HK-2 (cell line): Measurements from ENCODE around the gene ENOX1.

Experiments
- DNase-seq: peaks from one replicate; pipeline ENCODE4 v3.0.0-alpha.2; 2018; ENCODE audit not compliant: unreplicated experiment

ENOX1 gene

GRCh38 chr13:43289470-43290255 lies 497.1 kb downstream of the ENOX1 start:
- no peak for DNase-seq

GRCh38 chr13:43286751-43287150 lies 500.0 kb downstream of the ENOX1 start:
- DNase-seq, result no peak

- no peak for DNase-seq
These were observed 500.7 kb downstream of the ENOX1 start for GRCh38 chr13:43285933-43286597.

GRCh38 chr13:43284162-43284561 lies 502.6 kb downstream of the ENOX1 start:
- no peak for DNase-seq

- DNase-seq, result no peak
These were observed 507.1 kb downstream of the ENOX1 start for GRCh38 chr13:43279696-43280095.

- no peak for DNase-seq
These were observed 508.6 kb downstream of the ENOX1 start for GRCh38 chr13:43278127-43278526.

GRCh38 chr13:43277142-43277541 lies 509.6 kb downstream of the ENOX1 start:
- DNase-seq, result no peak

GRCh38 chr13:43274881-43275280 lies 511.9 kb downstream of the ENOX1 start:
- DNase-seq, result no peak

- DNase-seq, result no peak
These were observed 513.4 kb downstream of the ENOX1 start for GRCh38 chr13:43273362-43273761.

- no peak for DNase-seq
These were observed 513.9 kb downstream of the ENOX1 start for GRCh38 chr13:43272851-43273250.

- no peak for DNase-seq
These were observed 515.6 kb downstream of the ENOX1 start for GRCh38 chr13:43271152-43271551.

GRCh38 chr13:43270130-43270830 lies 516.5 kb downstream of the ENOX1 start:
- DNase-seq, result no peak

GRCh38 chr13:43269037-43269481 lies 517.7 kb downstream of the ENOX1 start:
- peak; percentile 20 for DNase-seq

- DNase-seq, result no peak
These were observed 518.1 kb downstream of the ENOX1 start for GRCh38 chr13:43268632-43269031.

- DNase-seq, result no peak
These were observed 518.9 kb downstream of the ENOX1 start for GRCh38 chr13:43267916-43268315.

GRCh38 chr13:43266936-43267615 lies 519.7 kb downstream of the ENOX1 start:
- no peak for DNase-seq

- no peak for DNase-seq
These were observed 521.7 kb downstream of the ENOX1 start for GRCh38 chr13:43265028-43265427.

GRCh38 chr13:43264458-43264857 lies 522.3 kb downstream of the ENOX1 start:
- no peak for DNase-seq

GRCh38 chr13:43263047-43263446 lies 523.7 kb downstream of the ENOX1 start:
- no peak for DNase-seq

GRCh38 chr13:43260999-43261398 lies 525.8 kb downstream of the ENOX1 start:
- DNase-seq, result no peak

GRCh38 chr13:43258771-43259170 lies 528.0 kb downstream of the ENOX1 start:
- no peak for DNase-seq

- DNase-seq, result no peak
These were observed 529.0 kb downstream of the ENOX1 start for GRCh38 chr13:43257765-43258164.
